ENCODE data around the gene PRM3. TPM values are rescaled to one million over a fixed set of nuclear protein-coding genes. Genes with fewer than 3 reads are reported as not detected.

PRM3 gene
- total and polyA plus RNA-seq, 2 donors (not counting 1 experiment from before 2014, with no cell fraction given), result not detected

- no peak overlapping the region for H3K9ac ChIP-seq (ENCODE audit: insufficient read depth, low read length)
- DNase-seq (ENCODE audit: low read depth in 2 of 2), result no peak
- H3K4me1 ChIP-seq (ENCODE audit: control insufficient read depth, extremely low read depth, insufficient read depth, low read length), result no peaks in the 10 kb centered on the region
- no peaks in the 10 kb centered on the region for H3K36me3 ChIP-seq (ENCODE audit: control insufficient read depth, insufficient read depth, low read length)
- peaks cover 3% of the 10 kb centered on the region for H3K27me3 ChIP-seq (ENCODE audit: control insufficient read depth, insufficient read depth, low read length)
- H3K4me2 ChIP-seq (ENCODE audit: extremely low read depth, insufficient read depth, low read length), result no peak overlapping the region
- H2AFZ ChIP-seq (ENCODE audit: low read length), result no peak overlapping the region
- TF ChIP-seq EZH2 (IDR thresholded peaks at IDR 0.05; ENCODE audit: low read length, missing control alignments), result no peak
- no peak for TF ChIP-seq CTCF (conservative IDR thresholded peaks at IDR 0.05 in 1 of 2, IDR thresholded peaks at IDR 0.05 in 1 of 2; ENCODE audit: low read depth in 1 of 2, low read length in 2 of 2)
- H3K79me2 ChIP-seq (ENCODE audit: control insufficient read depth, insufficient read depth, low read length), result no peaks in the 10 kb centered on the region
- H3K27ac ChIP-seq (ENCODE audit: insufficient read depth, low read length), result no peak overlapping the region
- H4K20me1 ChIP-seq (ENCODE audit: control insufficient read depth, extremely low read depth, insufficient read depth, low read length), result no peaks in the 10 kb centered on the region
- no peak overlapping the region for H3K4me3 ChIP-seq (replicated peaks in 1 of 4; ENCODE audit: control extremely low read depth in 1 of 4, insufficient read depth in 1 of 4, low read depth in 3 of 4, low read length in 4 of 4)
- H3K9me3 ChIP-seq (ENCODE audit: control insufficient read depth, insufficient read depth, low read depth, low read length), result no peaks in the 10 kb centered on the region
Observed at GRCh38 chr16:11239644-11240632, 33.5 kb downstream of the PRM3 start.

GRCh38 chr16:11238272-11239202 lies 34.9 kb downstream of the PRM3 start:
- Histone ChIP-seq H3K36me3 (ENCODE audit: control insufficient read depth, insufficient read depth, low read length) (no peaks in the 10 kb centered on the region), H2AFZ (ENCODE audit: low read length) (no peak overlapping the region), H3K27ac (ENCODE audit: insufficient read depth, low read length) (no peak overlapping the region), H3K4me1 (ENCODE audit: control insufficient read depth, extremely low read depth, insufficient read depth, low read length) (no peaks in the 10 kb centered on the region), H3K9ac (ENCODE audit: insufficient read depth, low read length) (no peak overlapping the region), H3K79me2 (ENCODE audit: control insufficient read depth, insufficient read depth, low read length) (no peaks in the 10 kb centered on the region), H3K9me3 (ENCODE audit: control insufficient read depth, insufficient read depth, low read depth, low read length) (no peaks in the 10 kb centered on the region), H3K27me3 (ENCODE audit: control insufficient read depth, insufficient read depth, low read length) (peaks cover 3% of the 10 kb centered on the region), H3K4me3 (replicated peaks in 1 of 4; ENCODE audit: control extremely low read depth in 1 of 4, insufficient read depth in 1 of 4, low read depth in 3 of 4, low read length in 4 of 4) (no peak overlapping the region), H3K4me2 (ENCODE audit: extremely low read depth, insufficient read depth, low read length) (no peak overlapping the region), H4K20me1 (ENCODE audit: control insufficient read depth, extremely low read depth, insufficient read depth, low read length) (no peaks in the 10 kb centered on the region)
- DNase-seq (ENCODE audit: low read depth in 2 of 2), result no peak
- TF ChIP-seq CTCF (conservative IDR thresholded peaks at IDR 0.05 in 1 of 2, IDR thresholded peaks at IDR 0.05 in 1 of 2; ENCODE audit: low read depth in 1 of 2, low read length in 2 of 2) (no peak), EZH2 (IDR thresholded peaks at IDR 0.05; ENCODE audit: low read length, missing control alignments) (no peak)
